ACC112 (cell line): ENCODE results near the gene PLXNB1.

Experiments
- H2AFZ ChIP-seq: fragments of 200-600 bp; sonication (generic); one replicate; pipeline ENCODE4 v1.6.0; 2017; ENCODE audit warnings: antibody characterized with exemption, low read length; ENCODE audit not compliant: unreplicated experiment
- H3K27ac ChIP-seq: fragments of 200-600 bp; sonication (generic); 2 replicates; pipeline ENCODE4 v1.5.1; 2014; ENCODE audit warnings: low read depth, mild to moderate bottlenecking, antibody characterized with exemption, low read length, moderate library complexity
- H3K27me3 ChIP-seq: fragments of 200-600 bp; sonication (generic); 2 replicates; pipeline ENCODE4 v1.6.1; 2014; ENCODE audit warnings: mild to moderate bottlenecking, antibody characterized with exemption, low read length, moderate library complexity, mixed read lengths; ENCODE audit not compliant: insufficient read depth
- H3K36me3 ChIP-seq: fragments of 200-600 bp; sonication (generic); 2 replicates; pipeline ENCODE4 v1.6.1; 2016; ENCODE audit warnings: mild to moderate bottlenecking, antibody characterized with exemption, low read length, moderate library complexity, mixed read lengths; ENCODE audit not compliant: insufficient read depth
- H3K4me1 ChIP-seq: fragments of 200-600 bp; sonication (generic); one replicate; pipeline ENCODE4 v1.6.1; 2016; ENCODE audit warnings: low read length, mixed read lengths; ENCODE audit not compliant: insufficient read depth, unreplicated experiment, control insufficient read depth
- H3K4me3 ChIP-seq: fragments of 200-600 bp; sonication (generic); 2 replicates; pipeline ENCODE4 v1.5.1; 2014; ENCODE audit warnings: mild to moderate bottlenecking, low read depth, low read length
- H3K79me2 ChIP-seq: fragments of 200-600 bp; sonication (generic); one replicate; pipeline ENCODE4 v1.6.0; 2016; ENCODE audit warnings: low read length; ENCODE audit not compliant: control insufficient read depth, unreplicated experiment, insufficient read depth

Gene PLXNB1

GRCh38 chr3:48446043-48446424, 16.1 kb upstream of the PLXNB1 start:
- Histone ChIP-seq H3K27ac (peak overlapping the region; percentile 70; the same call in 1 of the 2 replicates), H3K36me3 (peaks cover 8% of the 10 kb centered on the region; the same call in 1 of the 2 replicates), H3K4me3 (peak overlapping the region; percentile 81), H3K4me1 (peaks cover 21% of the 10 kb centered on the region), H2AFZ (peak overlapping the region; percentile 61), H3K27me3 (no peaks in the 10 kb centered on the region), H3K79me2 (peaks cover 51% of the 10 kb centered on the region)

- H3K79me2 ChIP-seq: peaks cover 57% of the 10 kb centered on the region
- peaks cover 8% of the 10 kb centered on the region; the same call in 1 of the 2 replicates for H3K36me3 ChIP-seq
- no peak overlapping the region for H2AFZ ChIP-seq
- H3K4me3 ChIP-seq: peak overlapping the region; percentile 81
- no peaks in the 10 kb centered on the region for H3K27me3 ChIP-seq
- H3K4me1 ChIP-seq: peaks cover 21% of the 10 kb centered on the region
- H3K27ac ChIP-seq: no peak overlapping the region
These were observed 15.5 kb upstream of the PLXNB1 start for GRCh38 chr3:48445277-48445882.

- H3K27ac ChIP-seq: no peak overlapping the region
- no peaks in the 10 kb centered on the region for H3K27me3 ChIP-seq
- peaks cover 50% of the 10 kb centered on the region for H3K79me2 ChIP-seq
- H3K4me3 ChIP-seq: peak overlapping the region; percentile 99
- H3K4me1 ChIP-seq: peaks cover 14% of the 10 kb centered on the region
- H2AFZ ChIP-seq: no peak overlapping the region
- peaks cover 8% of the 10 kb centered on the region; the same call in 1 of the 2 replicates for H3K36me3 ChIP-seq
These were observed 12.1 kb upstream of the PLXNB1 start for GRCh38 chr3:48441940-48442339.

- Histone ChIP-seq H3K4me3 (peak overlapping the region; percentile 99), H3K79me2 (peaks cover 42% of the 10 kb centered on the region), H3K36me3 (peaks cover 8% of the 10 kb centered on the region; the same call in 1 of the 2 replicates), H2AFZ (no peak overlapping the region), H3K4me1 (peaks cover 10% of the 10 kb centered on the region), H3K27me3 (no peaks in the 10 kb centered on the region), H3K27ac (peak overlapping the region; percentile 60)
These were observed 10.7 kb upstream of the PLXNB1 start for GRCh38 chr3:48440590-48440958.

- H3K79me2 ChIP-seq: peaks cover 44% of the 10 kb centered on the region
- H3K36me3 ChIP-seq: peaks cover 8% of the 10 kb centered on the region; the same call in 1 of the 2 replicates
- H3K4me3 ChIP-seq: peak within 1 kb of the TSS; percentile 99
- H3K27me3 ChIP-seq: no peaks in the 10 kb centered on the region
- H3K4me1 ChIP-seq: peaks cover 10% of the 10 kb centered on the region
- peak within 1 kb of the TSS; percentile 60 for H3K27ac ChIP-seq
- H2AFZ ChIP-seq: peak within 1 kb of the TSS; percentile 85
These were observed 10.1 kb upstream of the PLXNB1 start, which contains the start of the genes CCDC51 and TMA7 for GRCh38 chr3:48439820-48440589. Gene CCDC51, minus strand, starts transcription at chr3:48440119. Its CDS starts 4,991 bp downstream, at chr3:48435128. Gene TMA7, plus strand, starts transcription at chr3:48440257. Its CDS starts 40 bp downstream, at chr3:48440297.

- Histone ChIP-seq H3K79me2 (peaks cover 42% of the 10 kb centered on the region), H2AFZ (no peak overlapping the region), H3K27ac (no peak overlapping the region), H3K4me3 (no peak overlapping the region), H3K27me3 (no peaks in the 10 kb centered on the region), H3K36me3 (peaks cover 13% of the 10 kb centered on the region; the same call in 1 of the 2 replicates), H3K4me1 (peaks cover 32% of the 10 kb centered on the region)
These were observed 7.9 kb upstream of the PLXNB1 start for GRCh38 chr3:48437812-48438211.

GRCh38 chr3:48436855-48437254, 7.0 kb upstream of the PLXNB1 start:
- H3K36me3 ChIP-seq: peaks cover 15% of the 10 kb centered on the region; the same call in 1 of the 2 replicates
- H3K4me3 ChIP-seq: no peak overlapping the region
- H3K79me2 ChIP-seq: peaks cover 35% of the 10 kb centered on the region
- peaks cover 29% of the 10 kb centered on the region for H3K4me1 ChIP-seq
- no peak overlapping the region for H2AFZ ChIP-seq
- H3K27ac ChIP-seq: no peak overlapping the region
- no peaks in the 10 kb centered on the region for H3K27me3 ChIP-seq

- peaks cover 25% of the 10 kb centered on the region for H3K4me1 ChIP-seq
These were observed 6.5 kb upstream of the PLXNB1 start for GRCh38 chr3:48436477-48436787.

GRCh38 chr3:48435774-48436476, 6.0 kb upstream of the PLXNB1 start:
- Histone ChIP-seq H3K27ac (no peak overlapping the region), H3K4me3 (no peak overlapping the region)

More at GRCh38 chr3:48436477-48436787, 6.5 kb upstream of the PLXNB1 start:
- Histone ChIP-seq H3K79me2 (peaks cover 31% of the 10 kb centered on the region), H3K27ac (no peak overlapping the region), H3K36me3 (peaks cover 12% of the 10 kb centered on the region; the same call in 1 of the 2 replicates), H2AFZ (no peak overlapping the region), H3K4me3 (no peak overlapping the region), H3K27me3 (no peaks in the 10 kb centered on the region)

GRCh38 chr3:48435223-48435595, 5.3 kb upstream of the PLXNB1 start:
- Histone ChIP-seq H3K79me2 (peaks cover 19% of the 10 kb centered on the region), H3K27me3 (no peaks in the 10 kb centered on the region), H3K4me3 (no peak overlapping the region), H3K36me3 (peaks cover 12% of the 10 kb centered on the region; the same call in 1 of the 2 replicates), H2AFZ (no peak overlapping the region), H3K27ac (no peak overlapping the region), H3K4me1 (peaks cover 26% of the 10 kb centered on the region)

More at GRCh38 chr3:48435774-48436476, 6.0 kb upstream of the PLXNB1 start:
- no peak overlapping the region for H2AFZ ChIP-seq
- peaks cover 23% of the 10 kb centered on the region for H3K4me1 ChIP-seq
- H3K36me3 ChIP-seq: peaks cover 12% of the 10 kb centered on the region; the same call in 1 of the 2 replicates
- peaks cover 26% of the 10 kb centered on the region for H3K79me2 ChIP-seq
- no peaks in the 10 kb centered on the region for H3K27me3 ChIP-seq
